HFFc6 (cell line): ENCODE data around the gene SLC44A5. TPM values are rescaled to one million over a fixed set of nuclear protein-coding genes. Genes with fewer than 3 reads are reported as not detected.

Experiments
- DNase-seq: peaks from one replicate; pipeline ENCODE4 v3.0.0-alpha.2; 2018
- H3K27ac Mint-ChIP-seq: 2 replicates; pipeline ENCODE4 v1.8.0; 2020; ENCODE audit warnings: mild to moderate bottlenecking, mixed read lengths
- H3K27me3 Mint-ChIP-seq: 2 replicates; pipeline ENCODE4 v1.8.0; 2021; ENCODE audit warnings: mild to moderate bottlenecking, moderate library complexity, mixed read lengths; ENCODE audit not compliant: insufficient read depth
- H3K36me3 Mint-ChIP-seq: 2 replicates; pipeline ENCODE4 v1.8.0; 2021; ENCODE audit warnings: low read depth, mixed read lengths
- H3K4me1 Mint-ChIP-seq: 2 replicates; pipeline ENCODE4 v1.8.0; 2020; ENCODE audit warnings: low read depth, mixed read lengths
- H3K4me3 Mint-ChIP-seq: 2 replicates; pipeline ENCODE4 v1.8.0; 2020; ENCODE audit warnings: mild to moderate bottlenecking, moderate library complexity, mixed read lengths
- H3K9me3 Mint-ChIP-seq: 2 replicates; pipeline ENCODE4 v1.8.0; 2020; ENCODE audit warnings: mild to moderate bottlenecking, mixed read lengths
- CTCF ChIP-seq: fragments of 200-600 bp; sonication (generic); IDR thresholded peaks from 2 replicates; pipeline ENCODE4 v1.5.0; 2021; ENCODE audit warnings: antibody characterized with exemption, mild to moderate bottlenecking
- total RNA-seq, 6 experiments: library from RNA; stranded (reverse); fragmentation: NEBNext Ultra II Directional; extraction: Animal tissue kit (Norgen Biotek cat#: 25700); gene quantifications; 2 replicates in 1 of 6; 3 replicates in 5 of 6; pipeline ENCODE4 v1.2.3, GENCODE V29; 2021

Gene SLC44A5
- total RNA-seq, 6 experiments from 2014 or later: not detected

GRCh38 chr1:75616436-75617433 is 5.8 kb upstream of the SLC44A5 start:
- Mint-ChIP-seq H3K27me3 (peaks cover 13% of the 10 kb centered on the region), H3K4me1 (no peaks in the 10 kb centered on the region), H3K4me3 (peak overlapping the region; percentile 3; the same call in 1 of the 2 replicates), H3K27ac (no peak overlapping the region), H3K36me3 (no peaks in the 10 kb centered on the region), H3K9me3 (no peaks in the 10 kb centered on the region; the same call in 1 of the 2 replicates)
- no peak for DNase-seq
- no peak for TF ChIP-seq CTCF

GRCh38 chr1:75615613-75616435 is 4.9 kb upstream of the SLC44A5 start:
- H3K27me3 Mint-ChIP-seq: peaks cover 13% of the 10 kb centered on the region
- no peak for TF ChIP-seq CTCF

GRCh38 chr1:75614399-75614756 is 3.5 kb upstream of the SLC44A5 start:
- Mint-ChIP-seq H3K4me3 (peak overlapping the region; percentile 61; the same call in 1 of the 2 replicates), H3K4me1 (no peaks in the 10 kb centered on the region), H3K27me3 (peaks cover 13% of the 10 kb centered on the region), H3K36me3 (no peaks in the 10 kb centered on the region), H3K9me3 (no peaks in the 10 kb centered on the region; the same call in 1 of the 2 replicates), H3K27ac (no peak overlapping the region)
- no peak for DNase-seq
- no peak for TF ChIP-seq CTCF

More at GRCh38 chr1:75615613-75616435, 4.9 kb upstream of the SLC44A5 start:
- H3K4me3 Mint-ChIP-seq: peak overlapping the region; percentile 61
- no peak overlapping the region for H3K27ac Mint-ChIP-seq
- DNase-seq: no peak
- H3K4me1 Mint-ChIP-seq: no peaks in the 10 kb centered on the region
- no peaks in the 10 kb centered on the region for H3K36me3 Mint-ChIP-seq
- no peaks in the 10 kb centered on the region; the same call in 1 of the 2 replicates for H3K9me3 Mint-ChIP-seq

- no peak overlapping the region for H3K27ac Mint-ChIP-seq
- no peak for DNase-seq
- TF ChIP-seq CTCF: no peak
- peaks cover 13% of the 10 kb centered on the region for H3K27me3 Mint-ChIP-seq
- no peaks in the 10 kb centered on the region for H3K4me1 Mint-ChIP-seq
- no peaks in the 10 kb centered on the region; the same call in 1 of the 2 replicates for H3K9me3 Mint-ChIP-seq
- H3K4me3 Mint-ChIP-seq: no peak overlapping the region
- no peaks in the 10 kb centered on the region for H3K36me3 Mint-ChIP-seq
These were observed 3.0 kb upstream of the SLC44A5 start for GRCh38 chr1:75613916-75614315.

GRCh38 chr1:75612976-75613375 is 2.1 kb upstream of the SLC44A5 start:
- no peak for TF ChIP-seq CTCF
- no peak overlapping the region for H3K27ac Mint-ChIP-seq
- no peaks in the 10 kb centered on the region; the same call in 1 of the 2 replicates for H3K9me3 Mint-ChIP-seq
- no peak for DNase-seq
- no peaks in the 10 kb centered on the region for H3K4me1 Mint-ChIP-seq
- H3K36me3 Mint-ChIP-seq: no peaks in the 10 kb centered on the region
- no peak overlapping the region for H3K4me3 Mint-ChIP-seq
- peaks cover 10% of the 10 kb centered on the region for H3K27me3 Mint-ChIP-seq
